Stomach smooth muscle (tissue), 2 donors: ENCODE measurements around the gene CXCL11.
"Not testable (repeated sequence)": the region's sequence is repeated elsewhere in the genome, so short reads cannot be mapped to it uniquely, and the experiment has no call there.

ENCODE experiments used
- H3K27ac ChIP-seq: one replicate; pipeline ENCODE4 v1.7.0; 2013; ENCODE audit warnings: mild to moderate bottlenecking, low read length, inconsistent platforms
- H3K27me3 ChIP-seq, 2 donors: one replicate each; pipeline ENCODE4 v1.7.0; 2013; ENCODE audit warnings: low read length in 2 of 2; ENCODE audit not compliant: insufficient read depth in 2 of 2, control insufficient read depth in 1 of 2
- H3K36me3 ChIP-seq, 2 donors: one replicate each; pipeline ENCODE4 v1.7.0; 2013; ENCODE audit warnings: low read length in 2 of 2; ENCODE audit not compliant: control insufficient read depth in 2 of 2, insufficient read depth in 2 of 2
- H3K4me1 ChIP-seq: one replicate; pipeline ENCODE4 v1.7.0; 2013; ENCODE audit warnings: low read length; ENCODE audit not compliant: control insufficient read depth, insufficient read depth
- H3K4me3 ChIP-seq, 2 donors: one replicate each; pipeline ENCODE4 v1.7.0; 2013; ENCODE audit warnings: low read length in 2 of 2
- H3K9ac ChIP-seq, 2 donors: one replicate each; pipeline ENCODE4 v1.7.0; 2013; ENCODE audit warnings: low read length in 2 of 2, mild to moderate bottlenecking in 1 of 2
- H3K9me3 ChIP-seq, 2 donors: one replicate each; pipeline ENCODE4 v1.7.0; 2013; ENCODE audit warnings: low read length in 2 of 2; ENCODE audit not compliant: control insufficient read depth in 2 of 2
- donor health status: healthy.
- donor health status: Pancreatic carcinoma.

Gene CXCL11

GRCh38 chr4:76002176-76002575, 33.7 kb downstream of the CXCL11 start:
- Histone ChIP-seq H3K9ac (no peak overlapping the region), H3K9me3 (no peaks in the 10 kb centered on the region), H3K27ac (no peak overlapping the region), H3K27me3 (peaks cover 0 to 3% of the 10 kb centered on the region in 2 donors), H3K4me3 (no peak overlapping the region), H3K4me1 (no peaks in the 10 kb centered on the region), H3K36me3 (no peaks in the 10 kb centered on the region)

GRCh38 chr4:76001700-76002099, 34.2 kb downstream of the CXCL11 start:
- Histone ChIP-seq H3K4me1 (no peaks in the 10 kb centered on the region), H3K27me3 (peaks cover 0 to 3% of the 10 kb centered on the region in 2 donors), H3K9ac (no peak overlapping the region), H3K4me3 (no peak overlapping the region), H3K36me3 (no peaks in the 10 kb centered on the region), H3K27ac (no peak overlapping the region), H3K9me3 (no peaks in the 10 kb centered on the region)

GRCh38 chr4:76000279-76000678, 35.6 kb downstream of the CXCL11 start:
- H3K27ac ChIP-seq, result no peak overlapping the region
- no peaks in the 10 kb centered on the region for H3K36me3 ChIP-seq
- no peak overlapping the region for H3K4me3 ChIP-seq
- H3K4me1 ChIP-seq, result no peaks in the 10 kb centered on the region
- peaks cover 0 to 3% of the 10 kb centered on the region in 2 donors for H3K27me3 ChIP-seq
- no peaks in the 10 kb centered on the region for H3K9me3 ChIP-seq
- no peak overlapping the region for H3K9ac ChIP-seq

- H3K27me3 ChIP-seq, H3K4me3 ChIP-seq, H3K4me1 ChIP-seq, H3K27ac ChIP-seq, H3K9ac ChIP-seq, H3K36me3 ChIP-seq, H3K9me3 ChIP-seq: not testable (repeated sequence)
Measured at GRCh38 chr4:75998525-75999147, 37.2 kb downstream of the CXCL11 start.

GRCh38 chr4:75997946-75998345, 37.9 kb downstream of the CXCL11 start:
- no peak overlapping the region for H3K4me3 ChIP-seq
- no peaks in the 10 kb centered on the region for H3K36me3 ChIP-seq

GRCh38 chr4:75997081-75997480, 38.8 kb downstream of the CXCL11 start:
- H3K9ac ChIP-seq, result no peak overlapping the region
- no peak overlapping the region for H3K27ac ChIP-seq
- H3K36me3 ChIP-seq, result no peaks in the 10 kb centered on the region
- no peaks in the 10 kb centered on the region for H3K9me3 ChIP-seq
- H3K4me1 ChIP-seq, result no peaks in the 10 kb centered on the region
- no peak overlapping the region for H3K4me3 ChIP-seq
- no peaks in the 10 kb centered on the region for H3K27me3 ChIP-seq

More at GRCh38 chr4:75997946-75998345, 37.9 kb downstream of the CXCL11 start:
- Histone ChIP-seq H3K27ac (no peak overlapping the region), H3K9ac (no peak overlapping the region), H3K9me3 (no peaks in the 10 kb centered on the region), H3K27me3 (peaks cover 0 to 2% of the 10 kb centered on the region in 2 donors), H3K4me1 (no peaks in the 10 kb centered on the region)

- H3K27ac ChIP-seq, result no peak overlapping the region
- H3K4me1 ChIP-seq, result no peaks in the 10 kb centered on the region
- H3K9ac ChIP-seq, result no peak overlapping the region
- H3K9me3 ChIP-seq, result no peaks in the 10 kb centered on the region
- H3K27me3 ChIP-seq, result no peaks in the 10 kb centered on the region
- H3K4me3 ChIP-seq, result no peak overlapping the region
- no peaks in the 10 kb centered on the region for H3K36me3 ChIP-seq
Measured at GRCh38 chr4:75995727-75996126, 40.1 kb downstream of the CXCL11 start.

GRCh38 chr4:75992462-75992861, 43.4 kb downstream of the CXCL11 start:
- H3K27me3 ChIP-seq, result no peaks in the 10 kb centered on the region
- no peak overlapping the region for H3K9ac ChIP-seq
- no peak overlapping the region for H3K4me3 ChIP-seq
- H3K36me3 ChIP-seq, result no peaks in the 10 kb centered on the region
- peaks cover 10% of the 10 kb centered on the region for H3K4me1 ChIP-seq
- no peak overlapping the region for H3K27ac ChIP-seq
- no peaks in the 10 kb centered on the region for H3K9me3 ChIP-seq

- Histone ChIP-seq H3K4me1 (peaks cover 10% of the 10 kb centered on the region), H3K36me3 (no peaks in the 10 kb centered on the region), H3K27ac (no peak overlapping the region), H3K9me3 (no peaks in the 10 kb centered on the region), H3K9ac (peak overlapping the region; percentile 84 to 87), H3K27me3 (no peaks in the 10 kb centered on the region), H3K4me3 (peak overlapping the region; percentile 91 to 93)
Measured at GRCh38 chr4:75989846-75990528, 45.9 kb downstream of the CXCL11 start.

GRCh38 chr4:75985116-75985515, 50.8 kb downstream of the CXCL11 start:
- H3K27me3 ChIP-seq, result no peaks in the 10 kb centered on the region
- H3K27ac ChIP-seq, result no peak overlapping the region
- H3K4me3 ChIP-seq, result no peak overlapping the region
- no peak overlapping the region for H3K9ac ChIP-seq
- peaks cover 10% of the 10 kb centered on the region for H3K4me1 ChIP-seq
- no peaks in the 10 kb centered on the region for H3K9me3 ChIP-seq
- peaks cover 11 to 14% of the 10 kb centered on the region in 2 donors for H3K36me3 ChIP-seq
